Measurements from ENCODE around the gene GABRB1.
"Not testable (repeated sequence)": the region's sequence is repeated elsewhere in the genome, so short reads cannot be mapped to it uniquely, and the experiment has no call there.

GABRB1 gene

GRCh38 chr4:47215759-47216158 is 184.4 kb downstream of the GABRB1 start:
- no peak for DNase-seq

- no peak for DNase-seq
Observed at GRCh38 chr4:47217291-47217690, 185.9 kb downstream of the GABRB1 start.

GRCh38 chr4:47217884-47218283 is 186.5 kb downstream of the GABRB1 start:
- DNase-seq = no peak

- DNase-seq = no peak
Observed at GRCh38 chr4:47218631-47219030, 187.3 kb downstream of the GABRB1 start.

- DNase-seq = no peak
Observed at GRCh38 chr4:47219586-47219985, 188.2 kb downstream of the GABRB1 start.

GRCh38 chr4:47221721-47222120 is 190.4 kb downstream of the GABRB1 start:
- DNase-seq = no peak

- DNase-seq = no peak
Observed at GRCh38 chr4:47222276-47222675, 190.9 kb downstream of the GABRB1 start.

GRCh38 chr4:47224361-47224760 is 193.0 kb downstream of the GABRB1 start:
- no peak for DNase-seq

GRCh38 chr4:47235721-47236120 is 204.4 kb downstream of the GABRB1 start:
- no peak for DNase-seq

- no peak for DNase-seq
Observed at GRCh38 chr4:47238667-47239066, 207.3 kb downstream of the GABRB1 start.

- DNase-seq = no peak
Observed at GRCh38 chr4:47239649-47240048, 208.3 kb downstream of the GABRB1 start.

- no peak for DNase-seq
Observed at GRCh38 chr4:47251348-47252135, 220.2 kb downstream of the GABRB1 start.

GRCh38 chr4:47263721-47264120 is 232.4 kb downstream of the GABRB1 start:
- no peak for DNase-seq

- DNase-seq = no peak
Observed at GRCh38 chr4:47270201-47270888, 239.0 kb downstream of the GABRB1 start.

GRCh38 chr4:47271291-47271690 is 239.9 kb downstream of the GABRB1 start:
- DNase-seq = no peak

- DNase-seq = no peak
Observed at GRCh38 chr4:47274901-47275300, 243.5 kb downstream of the GABRB1 start.

GRCh38 chr4:47275595-47275994 is 244.2 kb downstream of the GABRB1 start:
- no peak for DNase-seq

- no peak for DNase-seq
Observed at GRCh38 chr4:47278631-47279030, 247.3 kb downstream of the GABRB1 start.

GRCh38 chr4:47287735-47288134 is 256.4 kb downstream of the GABRB1 start:
- no peak for DNase-seq

GRCh38 chr4:47289805-47290204 is 258.4 kb downstream of the GABRB1 start:
- DNase-seq = no peak

- not testable (repeated sequence) for DNase-seq
Observed at GRCh38 chr4:47290873-47291272, 259.5 kb downstream of the GABRB1 start.

GRCh38 chr4:47309165-47309564 is 277.8 kb downstream of the GABRB1 start:
- no peak for DNase-seq

- no peak for DNase-seq
Observed at GRCh38 chr4:47312170-47312569, 280.8 kb downstream of the GABRB1 start.

- no peak for DNase-seq
Observed at GRCh38 chr4:47313384-47313783, 282.0 kb downstream of the GABRB1 start.

GRCh38 chr4:47315346-47315745 is 284.0 kb downstream of the GABRB1 start:
- no peak for DNase-seq

All from activated naive CD4-positive, alpha-beta T cell (primary cell).